ENCODE data around the gene SRBD1. TPM values are rescaled to one million over a fixed set of nuclear protein-coding genes. Genes with fewer than 3 reads are reported as not detected.

SRBD1 gene
- total RNA-seq, 1 donor from 2014 or later = 19.3 TPM

- Mint-ChIP-seq H3K9me3 (no peaks in the 10 kb centered on the region), H3K36me3 (peaks cover 5% of the 10 kb centered on the region), H3K4me1 (ENCODE audit: unreplicated experiment) (peaks cover 24% of the 10 kb centered on the region), H3K27me3 (peaks cover 34% of the 10 kb centered on the region), H3K4me3 (peak within 1 kb of the TSS; percentile 98), H3K27ac (peak within 1 kb of the TSS; percentile 96)
- no peak for TF ChIP-seq CTCF (conservative IDR thresholded peaks at IDR 0.05)
- DNase-seq (ENCODE audit: extremely low spot score, unreplicated experiment) = peak; percentile 73
These were observed 40.5 kb upstream of the SRBD1 start, which contains the start of gene PRKCE for GRCh38 chr2:45651415-45652089. Gene PRKCE, plus strand, starts transcription at chr2:45651675.

- Mint-ChIP-seq H3K36me3 (peaks cover 5% of the 10 kb centered on the region), H3K27ac (peak overlapping the region; percentile 96), H3K9me3 (no peaks in the 10 kb centered on the region), H3K4me1 (ENCODE audit: unreplicated experiment) (peaks cover 24% of the 10 kb centered on the region), H3K27me3 (peaks cover 34% of the 10 kb centered on the region), H3K4me3 (peak overlapping the region; percentile 98)
- peak; percentile 58 for TF ChIP-seq CTCF (conservative IDR thresholded peaks at IDR 0.05)
- peak; percentile 93 for DNase-seq (ENCODE audit: extremely low spot score, unreplicated experiment)
These were observed 39.9 kb upstream of the SRBD1 start for GRCh38 chr2:45650851-45651414.

- DNase-seq (ENCODE audit: extremely low spot score, unreplicated experiment) = peak; percentile 75
- TF ChIP-seq CTCF (conservative IDR thresholded peaks at IDR 0.05) = no peak
- H3K4me1 Mint-ChIP-seq (ENCODE audit: unreplicated experiment) = peaks cover 24% of the 10 kb centered on the region
- H3K36me3 Mint-ChIP-seq = peaks cover 5% of the 10 kb centered on the region
- H3K27me3 Mint-ChIP-seq = peaks cover 34% of the 10 kb centered on the region
- no peaks in the 10 kb centered on the region for H3K9me3 Mint-ChIP-seq
- H3K4me3 Mint-ChIP-seq = peak overlapping the region; percentile 98
- H3K27ac Mint-ChIP-seq = peak overlapping the region; percentile 87
These were observed 39.1 kb upstream of the SRBD1 start for GRCh38 chr2:45649858-45650811.

GRCh38 chr2:45649462-45649857, 38.4 kb upstream of the SRBD1 start:
- Mint-ChIP-seq H3K9me3 (no peaks in the 10 kb centered on the region), H3K4me3 (peak overlapping the region; percentile 98), H3K4me1 (ENCODE audit: unreplicated experiment) (peaks cover 23% of the 10 kb centered on the region), H3K36me3 (peaks cover 5% of the 10 kb centered on the region), H3K27me3 (peaks cover 34% of the 10 kb centered on the region), H3K27ac (peak overlapping the region; percentile 87)
- DNase-seq (ENCODE audit: extremely low spot score, unreplicated experiment) = no peak
- TF ChIP-seq CTCF (conservative IDR thresholded peaks at IDR 0.05) = no peak

- Mint-ChIP-seq H3K9me3 (no peaks in the 10 kb centered on the region), H3K36me3 (peaks cover under 1% of the 10 kb centered on the region), H3K27me3 (peaks cover 37% of the 10 kb centered on the region), H3K27ac (no peak overlapping the region), H3K4me1 (ENCODE audit: unreplicated experiment) (peaks cover 21% of the 10 kb centered on the region), H3K4me3 (peak overlapping the region; percentile 68)
- no peak for DNase-seq (ENCODE audit: extremely low spot score, unreplicated experiment)
- TF ChIP-seq CTCF (conservative IDR thresholded peaks at IDR 0.05) = no peak
These were observed 37.6 kb upstream of the SRBD1 start for GRCh38 chr2:45648636-45649035.
